Stimulated activated CD4-positive, alpha-beta T cell treated with anti-CD3 and anti-CD28 coated beads, TNF-alpha, amount 100 ng/mL, for 1 hour (primary cell): ENCODE measurements around the gene MEIKIN.

Source experiments
- DNase-seq, 3 donors: peaks; one replicate each; pipeline ENCODE4 v3.0.0-alpha.2; 2020; ENCODE audit warnings: low read depth in 3 of 3, low spot score in 1 of 3

Gene MEIKIN

GRCh38 chr5:131974016-131974415 lies 28.6 kb upstream of the MEIKIN start:
- DNase-seq: no peak

GRCh38 chr5:131973089-131973712 lies 27.7 kb upstream of the MEIKIN start:
- no peak for DNase-seq

DNA sequence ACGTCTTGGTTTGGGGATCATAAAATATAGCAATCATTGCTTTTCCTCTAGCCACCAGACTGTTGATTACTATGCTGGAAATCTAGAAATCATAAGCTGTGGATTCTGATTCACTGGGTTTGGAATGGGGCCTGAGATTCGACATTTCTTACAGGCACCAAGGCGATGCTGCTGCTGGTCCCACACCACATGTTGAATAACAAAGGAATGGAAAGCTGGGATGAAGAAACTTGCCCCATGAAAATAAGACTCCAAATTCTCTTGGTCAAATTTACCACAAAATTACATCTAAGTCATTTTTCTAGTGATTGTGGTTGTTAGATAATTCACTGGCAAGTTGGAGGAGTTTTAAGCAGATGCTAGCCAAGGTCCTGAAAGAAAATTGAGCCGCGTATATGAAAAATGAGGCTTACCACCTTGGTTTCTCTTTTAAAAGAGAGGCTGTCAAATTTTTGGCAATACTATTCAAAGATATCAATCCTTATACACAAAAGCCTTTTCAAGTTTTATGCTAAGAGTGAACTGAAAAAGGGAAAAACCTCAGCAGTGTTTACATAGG lies 23.0 kb upstream of the MEIKIN start:
- no peak for DNase-seq

DNA sequence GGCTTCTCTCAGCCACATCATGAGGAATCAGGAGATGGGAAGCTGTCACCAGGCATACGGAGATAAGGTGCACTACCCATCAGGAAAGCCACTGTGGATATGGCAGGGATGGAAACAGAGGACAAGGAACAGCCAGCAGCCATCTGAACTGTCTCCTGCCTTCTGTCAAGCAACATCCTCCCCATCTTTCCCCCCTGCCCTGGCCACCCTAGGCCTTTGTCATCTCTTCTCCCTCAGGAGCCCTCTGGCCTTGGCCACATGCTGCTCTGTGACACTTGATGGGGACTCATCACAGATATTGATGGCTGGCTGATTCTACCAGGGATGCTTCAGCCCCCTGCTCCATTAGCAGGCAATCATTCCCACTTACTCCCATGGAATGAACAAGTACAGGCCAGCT lies 21.1 kb upstream of the MEIKIN start:
- no peak for DNase-seq

DNA sequence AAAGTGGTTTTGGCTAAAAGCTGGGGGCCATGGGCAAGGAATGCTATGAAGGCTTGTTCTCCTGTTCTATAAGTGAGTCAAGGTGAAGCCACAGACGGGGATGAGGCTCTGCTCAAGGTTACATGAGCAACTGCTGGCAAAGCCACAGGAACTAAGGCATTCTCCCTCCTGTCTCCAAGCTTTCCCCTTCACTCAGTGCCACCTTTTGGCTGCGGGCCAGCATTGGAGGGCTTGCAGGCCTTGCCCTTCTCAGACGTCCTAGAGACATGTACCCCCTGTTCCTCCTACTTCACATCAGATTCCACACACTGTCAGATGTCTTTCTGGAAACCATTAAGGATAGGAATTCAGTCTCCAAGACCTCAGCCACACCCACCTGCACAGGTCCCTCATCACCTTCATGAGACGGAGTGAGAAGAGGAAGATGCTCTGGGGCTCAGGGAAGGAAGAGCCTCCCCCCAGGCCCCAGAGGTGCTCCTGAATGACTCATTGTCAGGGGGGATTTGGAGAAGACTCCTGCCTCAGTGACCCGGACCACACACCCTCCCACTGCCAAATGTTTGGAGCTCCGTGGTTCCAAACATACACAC lies 20.5 kb upstream of the MEIKIN start:
- no peak for DNase-seq

GRCh38 chr5:131959906-131960305 lies 14.4 kb upstream of the MEIKIN start:
- no peak for DNase-seq

GRCh38 chr5:131959136-131959535 lies 13.7 kb upstream of the MEIKIN start:
- DNase-seq: no peak

GRCh38 chr5:131957721-131958441 lies 12.4 kb upstream of the MEIKIN start:
- no peak for DNase-seq

GRCh38 chr5:131953969-131954368 lies 8.5 kb upstream of the MEIKIN start:
- DNase-seq: no peak

- DNase-seq: no peak
Measured at GRCh38 chr5:131952301-131952857, 6.9 kb upstream of the MEIKIN start.

- DNase-seq: no peak
Measured at GRCh38 chr5:131950706-131951105, 5.2 kb upstream of the MEIKIN start.

GRCh38 chr5:131947445-131947844 lies 2.0 kb upstream of the MEIKIN start:
- DNase-seq: no peak

DNA sequence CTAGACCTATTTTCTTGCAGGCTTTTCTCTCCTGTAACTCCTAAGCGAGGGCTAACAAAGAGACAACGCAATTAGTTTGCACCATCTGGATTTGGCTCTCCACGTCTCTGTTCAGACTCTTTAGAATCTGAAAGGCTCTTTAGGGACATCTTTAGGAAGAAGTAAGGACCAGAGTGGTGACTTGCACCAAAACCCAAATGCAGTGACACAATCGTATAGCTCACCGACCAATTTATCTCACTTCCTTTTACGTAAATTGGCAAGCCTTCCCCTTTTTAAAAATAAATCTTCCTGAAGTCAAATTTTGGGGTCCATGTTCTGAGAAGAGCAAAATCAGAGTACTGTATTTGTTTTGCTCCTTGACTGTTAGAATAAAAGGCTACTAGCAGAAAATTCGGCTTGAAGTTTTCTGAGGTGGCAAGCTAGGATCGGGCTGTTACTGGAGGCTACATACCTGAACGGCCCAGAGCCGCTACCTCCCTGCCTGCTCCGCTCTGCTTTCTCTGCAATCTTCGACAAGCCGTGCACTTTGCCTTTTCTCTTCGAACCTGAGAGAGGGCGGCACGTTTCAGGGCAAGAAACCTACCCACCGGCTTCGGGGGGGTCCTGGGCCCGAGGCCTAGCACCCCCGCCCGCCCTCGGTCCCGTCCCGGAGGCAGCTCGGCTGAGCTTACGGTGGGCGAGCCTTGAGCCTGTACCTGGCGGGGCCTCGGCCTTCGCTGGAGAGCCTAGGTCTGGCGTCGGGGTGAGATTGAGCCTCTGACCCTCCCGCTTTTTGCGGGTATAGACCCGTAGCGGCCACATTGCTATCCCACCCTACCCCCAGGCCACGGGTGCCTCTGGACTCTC lies 537 bp downstream of the MEIKIN start:
- DNase-seq: no peak

- no peak for DNase-seq
Measured at GRCh38 chr5:131943916-131944315, 1.5 kb downstream of the MEIKIN start.

DNA sequence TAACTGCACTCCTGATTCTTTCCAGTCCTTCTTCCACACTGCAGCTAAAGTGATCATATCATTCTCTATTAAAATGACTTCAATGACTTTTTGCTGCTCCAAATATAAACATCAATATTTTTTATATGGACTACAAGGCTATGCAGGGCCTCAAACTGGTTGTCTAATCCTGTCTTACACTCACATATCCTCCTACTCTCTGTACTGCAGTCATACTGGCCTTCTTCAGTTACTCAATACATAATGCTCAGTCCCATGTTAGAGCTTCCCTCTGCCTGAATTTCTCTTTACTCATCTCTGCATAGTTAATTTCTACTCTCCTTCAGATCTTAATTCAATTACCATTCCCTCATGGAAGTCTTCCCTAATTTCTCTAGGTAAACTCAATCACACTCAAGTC lies 3.4 kb downstream of the MEIKIN start:
- DNase-seq: no peak

DNA sequence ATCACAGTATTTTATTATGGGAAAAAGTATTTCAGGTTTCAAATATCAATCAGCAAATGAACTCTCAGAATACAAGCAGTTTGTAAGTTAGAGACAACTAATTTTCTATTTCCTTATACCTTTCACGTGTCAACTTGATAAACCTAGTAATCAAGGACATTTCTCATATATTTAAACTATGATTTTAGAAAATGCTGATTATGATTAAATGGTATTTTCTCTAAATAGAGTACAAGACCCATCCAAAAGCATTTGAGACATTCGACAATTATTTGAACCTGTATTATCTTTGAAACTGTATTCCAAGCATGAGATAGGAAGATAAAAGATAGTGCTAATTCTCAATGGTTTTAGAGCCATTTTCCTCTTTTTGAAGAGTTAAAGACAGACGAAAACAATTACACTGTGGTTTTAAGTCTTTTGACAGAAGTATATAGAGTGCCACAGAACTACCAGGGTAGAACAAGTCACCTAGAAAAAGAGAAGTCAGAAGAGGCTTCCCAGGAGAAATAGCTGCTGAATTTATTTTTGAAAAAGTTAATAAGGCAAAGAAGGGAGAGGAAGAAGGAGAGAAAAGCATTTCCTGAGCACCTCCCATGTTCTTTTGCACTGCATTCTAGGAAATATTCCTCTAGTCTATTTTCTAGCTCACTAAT lies 5.6 kb downstream of the MEIKIN start:
- no peak for DNase-seq

- DNase-seq: no peak
Measured at GRCh38 chr5:131932235-131932634, 13.2 kb downstream of the MEIKIN start.

- DNase-seq: no peak
Measured at GRCh38 chr5:131928957-131929356, 16.5 kb downstream of the MEIKIN start.

- DNase-seq: no peak
Measured at GRCh38 chr5:131926168-131926567, 19.3 kb downstream of the MEIKIN start.

GRCh38 chr5:131916481-131916880 lies 29.0 kb downstream of the MEIKIN start:
- DNase-seq: no peak

DNA sequence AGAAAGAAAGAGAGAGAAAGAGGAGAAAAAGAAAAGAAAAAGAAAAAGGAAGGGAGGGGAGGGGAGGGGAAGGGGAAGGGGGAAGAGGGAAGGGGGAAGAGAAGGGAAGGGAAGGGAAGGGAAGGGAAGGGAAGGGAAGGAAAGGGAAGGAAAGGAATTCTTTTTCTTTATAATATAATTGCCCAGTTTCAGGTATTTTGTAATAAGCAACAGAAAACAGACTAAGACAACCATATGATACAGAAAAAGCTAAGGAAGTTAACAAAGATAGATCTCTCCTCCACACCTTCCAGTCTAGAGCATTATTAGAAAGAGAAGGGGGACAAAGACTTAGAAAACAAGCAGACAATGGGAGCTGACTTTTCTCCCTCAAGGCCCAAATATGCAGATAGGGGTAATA lies 31.0 kb downstream of the MEIKIN start:
- no peak for DNase-seq
